Measurements from ENCODE around the gene PDYN.

PDYN gene

GRCh38 chr20:1930165-1930564, 63.7 kb downstream of the PDYN start:
- in situ Hi-C loops (cut with MboI; ENCODE audit: low sequenced_read_pairs): no loop called here
- no peak for DNase-seq (ENCODE audit: low spot score in 2 of 2)

DNA sequence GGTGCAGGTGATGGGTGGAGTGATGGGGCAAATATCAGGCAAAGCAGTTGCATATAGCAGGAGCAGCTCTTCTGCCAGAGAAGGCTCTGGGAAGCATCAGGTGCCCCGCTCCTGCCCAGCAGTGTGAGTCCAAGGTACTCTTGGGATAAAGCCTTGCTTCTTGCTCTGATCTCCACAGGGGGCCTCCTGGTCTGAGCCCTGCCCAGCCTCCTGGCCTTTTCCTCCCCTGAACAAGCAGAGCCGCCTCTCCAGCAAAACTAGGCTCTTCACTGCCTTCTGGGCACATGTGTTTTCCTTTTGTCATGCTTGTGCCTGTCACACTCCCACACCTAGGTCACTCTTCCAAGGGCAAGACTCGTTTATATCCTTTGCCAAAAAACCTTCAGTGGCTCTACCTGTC, 64.4 kb downstream of the PDYN start:
- no peak overlapping the region for H3K4me3 ChIP-seq
- H3K27me3 ChIP-seq (ENCODE audit: low read depth): no peaks in the 10 kb centered on the region
- in situ Hi-C loops (cut with MboI; ENCODE audit: low sequenced_read_pairs): no loop called here
- no peaks in the 10 kb centered on the region for H3K9me3 ChIP-seq
- H3K4me1 ChIP-seq: no peaks in the 10 kb centered on the region
- no peaks in the 10 kb centered on the region for H3K36me3 ChIP-seq (replicated peaks)
- DNase-seq (ENCODE audit: low spot score in 2 of 2): no peak

More at GRCh38 chr20:1930165-1930564, 63.7 kb downstream of the PDYN start:
- no peaks in the 10 kb centered on the region for H3K36me3 ChIP-seq (replicated peaks)
- no peaks in the 10 kb centered on the region for H3K27me3 ChIP-seq (ENCODE audit: low read depth)
- no peaks in the 10 kb centered on the region for H3K4me1 ChIP-seq
- H3K9me3 ChIP-seq: no peaks in the 10 kb centered on the region
- H3K4me3 ChIP-seq: no peak overlapping the region

DNA sequence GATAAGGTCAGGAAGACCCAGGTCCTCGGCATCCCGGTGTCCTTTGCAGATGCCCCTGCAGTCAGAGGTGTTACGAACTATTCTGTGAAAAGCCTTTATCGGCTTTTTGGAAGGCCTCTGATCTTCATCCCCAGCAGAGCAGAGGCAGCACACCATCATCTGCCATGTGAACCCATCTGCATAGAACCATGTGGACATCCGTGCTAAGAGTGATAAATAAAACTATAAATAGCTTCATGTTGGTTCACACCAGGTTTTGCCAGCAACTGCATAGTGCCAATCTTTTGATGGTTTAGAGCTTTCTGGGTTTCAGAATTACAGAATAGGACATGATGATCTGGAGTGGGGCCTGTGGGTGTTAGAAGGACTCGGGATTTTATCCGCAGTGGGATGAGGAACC, 65.1 kb downstream of the PDYN start:
- Histone ChIP-seq H3K4me3 (no peak overlapping the region), H3K36me3 (replicated peaks) (no peaks in the 10 kb centered on the region), H3K9me3 (no peaks in the 10 kb centered on the region), H3K4me1 (no peaks in the 10 kb centered on the region), H3K27me3 (ENCODE audit: low read depth) (no peaks in the 10 kb centered on the region)
- in situ Hi-C loops (cut with MboI; ENCODE audit: low sequenced_read_pairs): no loop called here
- no peak for DNase-seq (ENCODE audit: low spot score in 2 of 2)
